Fibroblast of skin of left quadriceps (primary cell): Measurements from ENCODE around the gene ZNF546.
"Not testable (repeated sequence)": the region's sequence is repeated elsewhere in the genome, so short reads cannot be mapped to it uniquely, and the experiment has no call there.

Experiments
- DNase-seq, 2 experiments: peaks; one replicate each; pipeline ENCODE4 v3.0.0-alpha.2; 2013; ENCODE audit warnings: low read depth in 2 of 2

ZNF546 gene

DNA sequence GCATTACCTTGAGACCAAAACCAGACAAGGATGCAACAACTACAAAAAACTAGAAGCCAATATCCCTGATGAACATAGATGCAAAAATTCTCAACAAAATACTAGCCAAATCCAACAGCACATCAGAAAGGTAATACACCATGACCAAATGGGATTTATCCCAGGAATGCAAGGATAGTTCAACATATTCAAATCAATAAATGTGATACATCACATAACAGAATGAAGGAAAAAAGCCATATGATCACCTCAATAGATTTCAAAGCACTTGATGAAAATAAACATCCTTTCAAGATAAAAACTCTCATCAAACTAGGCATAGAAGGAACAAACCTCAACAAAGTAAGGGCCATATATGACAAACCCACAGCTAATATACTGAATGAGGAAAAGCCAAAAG is 10.2 kb upstream of the ZNF546 start:
- DNase-seq: no peak

DNA sequence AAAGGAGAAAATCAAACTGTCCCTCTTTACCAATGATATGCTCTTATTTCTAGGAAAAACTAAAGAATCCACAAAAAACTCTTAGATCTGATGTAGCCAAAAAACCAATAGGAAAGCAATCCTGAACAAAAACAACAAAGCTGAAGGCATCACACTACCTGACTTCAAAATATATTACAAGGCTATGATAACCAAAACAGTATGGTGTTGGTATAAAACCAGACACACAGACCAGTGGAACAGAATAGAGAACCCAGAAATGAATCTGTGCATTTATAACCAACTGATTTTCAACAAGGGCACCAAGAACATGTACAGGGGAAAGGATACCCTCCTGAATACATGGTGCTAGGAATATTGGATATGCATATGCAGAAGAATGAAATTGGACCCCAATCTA is 9.7 kb upstream of the ZNF546 start:
- DNase-seq: no peak

DNA sequence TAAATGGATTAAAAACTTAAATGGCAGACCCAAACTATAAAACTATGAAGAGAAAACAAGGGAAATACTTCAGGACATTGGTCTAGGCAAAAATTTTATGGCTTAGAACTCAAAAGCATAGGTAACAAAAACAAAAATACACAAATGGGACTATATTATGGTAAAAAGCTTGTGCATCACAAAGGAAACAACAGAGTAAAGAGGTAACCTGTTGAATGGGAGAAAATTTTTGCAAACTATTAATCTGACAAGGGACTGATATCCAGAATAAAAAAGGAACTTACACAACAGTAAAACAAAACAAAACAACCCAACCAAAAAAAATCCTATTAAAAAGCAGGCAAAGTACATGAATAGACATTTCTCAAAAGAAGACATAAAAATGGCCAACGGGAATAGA is 9.3 kb upstream of the ZNF546 start:
- no peak for DNase-seq

DNA sequence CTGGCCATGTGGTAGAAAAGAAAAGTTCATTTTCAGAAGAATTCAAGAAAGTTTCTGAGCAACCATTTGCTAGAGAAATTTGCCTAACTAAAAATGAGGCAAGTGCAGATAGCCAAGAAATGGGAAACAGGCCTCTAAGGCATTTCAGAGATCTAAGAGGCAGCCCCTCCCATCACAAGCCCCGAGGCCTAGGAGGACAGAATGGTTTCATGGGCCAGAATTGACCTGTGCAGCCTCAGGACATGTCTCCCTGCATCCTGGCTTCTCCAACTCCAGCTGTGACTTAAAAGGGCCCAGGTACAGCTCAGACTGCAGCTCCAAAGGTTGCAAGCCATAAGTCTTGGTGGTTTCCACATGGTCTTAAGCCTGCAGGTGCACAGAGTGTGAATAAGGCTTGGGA is 3.3 kb upstream of the ZNF546 start:
- DNase-seq: no peak

DNA sequence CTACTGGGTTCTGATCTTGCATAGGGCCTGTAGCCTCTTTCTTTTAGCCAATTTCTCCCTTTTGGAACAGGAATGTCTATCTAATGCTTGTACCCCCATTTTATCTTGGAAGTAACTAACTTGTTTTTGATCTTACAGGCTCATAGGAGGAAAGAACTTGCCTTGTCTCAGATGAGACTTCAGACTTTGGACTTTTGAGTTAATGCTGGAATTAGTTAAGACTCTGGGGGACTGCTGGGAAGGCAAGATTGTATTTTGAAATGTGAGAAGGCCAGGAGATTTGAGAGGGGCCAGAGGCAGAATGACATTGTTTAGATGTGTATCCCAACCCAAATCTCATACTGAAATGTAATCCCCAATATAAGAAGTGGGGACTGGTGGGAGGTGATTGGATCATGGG is 2.5 kb upstream of the ZNF546 start:
- DNase-seq: no peak

DNA sequence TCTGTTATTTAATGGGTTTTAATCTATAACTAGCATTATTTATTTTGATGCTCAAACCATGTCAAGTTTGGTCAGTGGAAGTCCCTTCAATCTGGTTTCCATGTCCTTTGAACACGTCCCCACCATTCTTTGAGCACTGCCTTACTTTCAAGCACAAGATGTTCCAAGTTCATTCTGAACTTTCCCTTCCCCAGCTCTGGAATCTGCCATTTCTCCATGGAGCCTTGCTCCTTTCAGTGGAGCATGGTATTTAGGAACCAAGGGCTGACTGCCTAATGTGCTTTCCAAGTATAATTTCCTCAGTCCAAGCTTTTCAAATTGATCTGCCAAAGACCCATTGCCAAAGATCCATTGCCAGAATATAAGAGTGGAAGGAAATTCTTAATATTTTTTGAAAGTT is 1.1 kb upstream of the ZNF546 start:
- DNase-seq: no peak

DNA sequence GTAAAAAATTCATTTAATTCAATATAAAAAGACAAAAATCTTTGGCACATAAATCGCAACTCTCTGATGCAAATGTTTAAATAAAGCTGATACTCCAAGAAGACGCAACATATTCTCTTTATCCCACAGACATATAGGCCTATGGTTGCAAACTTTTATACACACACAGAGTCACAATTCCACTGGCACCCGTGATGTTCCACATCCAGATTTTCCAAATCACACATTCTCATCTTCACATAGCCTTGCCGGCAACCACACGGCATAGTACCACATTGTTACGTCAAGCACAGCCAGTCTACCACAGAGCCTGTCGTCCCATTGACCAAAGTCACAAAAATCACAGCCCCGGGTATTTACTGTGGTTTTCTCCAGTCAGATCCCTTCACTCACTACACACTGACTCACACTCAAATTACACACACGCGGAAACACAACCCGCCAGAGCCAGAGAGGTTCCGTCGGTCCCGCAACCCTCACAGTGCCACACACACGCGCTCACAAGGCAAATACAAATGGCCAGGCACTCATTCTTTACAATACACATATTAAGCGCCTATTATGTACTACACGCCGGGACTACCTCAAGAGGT is 546 bp upstream of the ZNF546 start:
- peak; percentile 8 to 12 for DNase-seq

DNA sequence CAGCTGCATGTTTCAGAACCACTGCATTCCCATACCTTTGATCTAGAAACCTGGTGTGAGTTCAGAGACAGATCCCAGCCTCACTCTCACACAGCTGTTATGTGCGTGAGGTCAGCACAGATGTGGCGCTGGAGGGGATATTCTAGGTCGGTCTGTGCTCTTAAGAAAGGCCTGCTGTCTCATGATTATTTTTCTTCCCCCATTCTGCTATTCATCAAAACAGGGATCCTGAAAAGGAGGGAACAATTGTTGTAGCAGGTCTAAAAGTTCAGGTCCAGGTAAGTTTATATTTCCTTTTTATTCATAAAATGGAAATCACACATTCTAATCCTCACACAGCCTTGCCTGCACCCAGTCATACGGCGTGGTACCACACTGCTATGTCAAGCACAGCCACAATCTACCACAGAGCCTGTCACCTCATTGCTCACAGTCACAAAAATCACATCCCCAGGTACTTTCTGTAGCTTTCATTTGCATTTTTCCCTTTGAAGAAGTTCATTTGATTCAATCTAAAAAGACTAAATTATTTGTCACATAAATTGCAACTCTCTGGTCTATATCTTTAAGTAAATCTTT is 867 bp downstream of the ZNF546 start:
- DNase-seq: no peak

DNA sequence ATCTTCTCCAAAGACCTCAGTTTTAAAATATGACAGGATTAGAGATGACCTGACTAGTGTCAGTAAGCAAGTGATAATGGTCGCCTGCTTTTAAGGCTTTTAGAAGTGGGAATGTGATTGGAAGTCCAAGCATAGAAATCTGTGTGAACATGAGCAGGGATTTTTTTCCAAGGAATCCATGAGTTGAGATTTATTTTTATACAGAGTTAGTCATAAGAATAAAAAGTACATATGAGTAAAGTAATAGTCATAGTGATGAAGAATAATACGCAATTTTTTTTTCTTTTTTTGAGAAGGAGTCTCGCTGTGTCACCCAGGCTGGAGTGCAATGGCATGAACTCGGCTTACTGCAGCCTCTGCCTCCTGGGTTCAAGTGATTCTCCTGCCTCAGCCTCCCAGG is 1.6 kb downstream of the ZNF546 start:
- DNase-seq: no peak

DNA sequence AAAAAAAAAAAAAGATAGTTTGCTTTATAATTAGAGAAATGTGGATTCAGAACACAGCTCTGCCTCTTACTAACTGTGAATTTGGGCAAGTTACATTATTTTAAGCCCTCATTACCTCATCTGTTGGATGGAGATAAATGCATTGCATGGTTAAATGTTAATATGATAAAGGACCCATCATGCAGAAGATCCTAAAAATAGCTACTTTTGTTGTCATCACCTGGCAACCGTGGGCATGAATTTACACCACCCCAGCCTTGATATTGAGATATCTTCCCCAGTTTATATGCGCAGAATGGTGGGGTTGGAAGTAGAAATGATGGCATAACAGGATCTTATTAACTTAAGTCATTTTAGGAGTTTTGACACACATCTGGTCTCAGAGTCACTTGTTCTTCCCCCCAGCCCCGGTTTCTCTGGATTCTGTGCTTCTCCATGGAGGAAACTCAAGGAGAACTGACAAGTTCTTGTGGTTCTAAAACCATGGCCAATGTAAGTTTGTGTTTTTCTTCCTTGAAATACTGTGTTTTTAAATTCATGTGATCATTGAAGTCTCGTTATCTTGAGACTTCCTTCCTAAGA is 8.9 kb downstream of the ZNF546 start:
- DNase-seq: no peak

DNA sequence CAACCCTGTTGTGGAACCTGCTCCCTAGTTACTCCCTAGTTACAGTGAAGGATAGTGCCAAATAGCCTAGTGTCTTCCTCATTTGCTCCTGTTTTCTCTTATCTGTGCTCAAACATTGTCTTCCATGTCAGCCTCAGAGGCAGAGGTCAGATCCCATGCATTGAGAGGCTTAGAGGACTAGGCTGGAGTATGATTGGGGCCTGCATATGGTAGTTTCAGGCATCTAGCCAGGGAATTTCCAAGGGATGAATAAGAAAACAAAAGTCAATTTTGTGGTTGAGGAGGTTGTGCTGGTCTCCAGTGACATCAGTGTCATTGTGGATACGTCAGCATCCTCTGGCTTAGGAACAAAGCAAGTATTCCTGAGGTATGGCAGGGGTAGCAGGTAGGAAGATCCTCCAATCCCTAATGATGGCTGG is 9.4 kb downstream of the ZNF546 start:
- peak; percentile 11 to 17 for DNase-seq

DNA sequence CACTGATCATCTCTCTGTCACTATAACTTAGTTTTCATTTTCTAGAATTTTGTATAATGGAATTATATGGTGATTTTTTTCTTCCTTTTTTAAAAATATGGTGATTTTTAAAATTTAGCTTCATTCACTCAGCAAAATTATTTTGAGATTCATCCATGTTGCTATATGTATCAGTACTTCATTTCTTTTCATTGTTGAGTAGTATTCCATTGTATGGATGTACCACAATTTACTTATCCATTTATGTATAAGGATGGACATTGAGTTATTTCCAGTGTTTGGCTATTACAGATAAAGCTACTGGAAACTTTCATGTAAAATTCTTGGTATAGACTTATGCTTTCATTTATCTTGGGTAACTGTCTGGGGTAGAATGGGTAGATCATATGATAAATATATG is 12.8 kb downstream of the ZNF546 start:
- DNase-seq: no peak

DNA sequence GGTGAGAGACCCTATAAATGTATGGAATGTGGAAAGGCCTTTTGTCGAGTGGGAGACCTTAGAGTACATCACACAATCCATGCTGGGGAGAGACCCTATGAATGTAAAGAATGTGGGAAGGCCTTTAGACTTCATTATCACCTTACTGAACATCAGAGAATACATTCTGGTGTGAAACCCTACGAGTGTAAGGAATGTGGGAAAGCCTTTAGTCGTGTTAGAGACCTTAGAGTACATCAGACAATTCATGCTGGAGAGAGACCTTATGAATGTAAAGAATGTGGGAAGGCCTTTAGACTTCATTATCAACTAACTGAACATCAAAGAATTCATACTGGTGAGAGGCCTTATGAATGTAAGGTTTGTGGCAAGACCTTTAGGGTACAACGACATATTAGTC is 17.1 kb downstream of the ZNF546 start:
- DNase-seq: no peak

DNA sequence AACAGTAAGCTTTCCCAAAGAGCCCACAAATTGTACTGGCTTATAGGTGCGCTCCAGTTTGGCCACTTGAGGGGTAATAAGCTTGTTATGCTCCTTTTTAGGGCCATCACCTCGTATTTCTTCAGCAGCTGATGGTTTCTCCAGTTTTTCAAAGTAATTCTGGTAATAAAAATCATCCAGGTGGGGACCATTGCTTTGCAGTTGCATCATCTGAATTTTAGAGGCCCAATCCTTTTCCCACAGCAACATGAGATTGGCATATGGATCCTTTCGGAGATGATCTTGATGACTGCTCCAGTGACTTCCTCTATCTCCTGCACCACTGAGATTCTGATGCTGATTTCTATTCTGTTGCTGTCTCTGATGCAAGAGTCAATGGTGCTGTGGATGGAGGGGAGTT is 27.1 kb downstream of the ZNF546 start:
- no peak for DNase-seq

DNA sequence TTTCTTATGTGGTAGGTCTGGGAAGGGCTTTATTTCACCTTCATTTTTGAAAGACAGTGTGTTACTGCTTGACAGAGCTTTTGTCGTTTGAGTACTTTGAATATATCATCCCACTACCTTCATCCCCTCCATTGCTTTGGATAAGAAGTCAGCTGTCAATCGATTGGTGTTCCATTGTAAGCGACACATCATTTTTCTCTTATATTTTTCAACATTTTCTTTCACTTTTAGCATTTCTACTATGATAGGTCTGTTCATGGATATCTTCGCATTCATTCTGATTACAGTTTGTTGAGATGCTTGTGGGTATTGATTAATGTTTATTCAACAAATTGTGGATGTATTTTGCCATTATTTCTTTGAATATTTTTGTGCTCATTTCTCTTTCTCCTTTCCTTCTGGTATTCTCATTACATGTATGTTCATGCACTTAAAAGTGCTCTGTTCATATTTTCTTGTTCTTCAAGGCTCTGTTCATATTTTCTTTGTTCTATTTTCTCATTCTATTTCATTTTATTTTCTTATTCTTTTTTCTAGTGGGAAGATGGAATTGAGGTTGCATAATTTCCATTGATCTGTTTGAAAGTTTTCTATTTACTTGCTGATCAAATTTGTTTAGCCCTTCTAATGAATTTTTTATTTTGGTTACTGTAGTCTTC is 29.2 kb downstream of the ZNF546 start:
- no peak for DNase-seq

DNA sequence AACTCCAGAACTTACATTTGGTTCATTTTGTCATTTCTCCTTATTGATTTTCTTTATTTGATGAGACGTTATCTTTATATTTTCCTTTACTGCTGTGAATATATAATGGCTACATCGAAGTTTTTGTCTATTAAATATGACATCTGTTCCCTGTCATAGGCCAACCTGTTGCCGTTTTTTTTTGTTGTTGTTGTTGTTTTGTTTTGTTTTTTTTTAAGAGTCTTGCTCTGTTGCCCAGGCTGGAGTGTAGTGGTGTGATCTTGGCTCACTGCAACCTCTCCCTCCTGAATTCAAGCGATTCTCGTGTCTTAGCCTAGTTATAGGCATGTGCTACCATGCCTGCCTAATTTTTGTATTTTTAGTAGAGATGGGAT is 29.7 kb downstream of the ZNF546 start:
- no peak for DNase-seq

DNA sequence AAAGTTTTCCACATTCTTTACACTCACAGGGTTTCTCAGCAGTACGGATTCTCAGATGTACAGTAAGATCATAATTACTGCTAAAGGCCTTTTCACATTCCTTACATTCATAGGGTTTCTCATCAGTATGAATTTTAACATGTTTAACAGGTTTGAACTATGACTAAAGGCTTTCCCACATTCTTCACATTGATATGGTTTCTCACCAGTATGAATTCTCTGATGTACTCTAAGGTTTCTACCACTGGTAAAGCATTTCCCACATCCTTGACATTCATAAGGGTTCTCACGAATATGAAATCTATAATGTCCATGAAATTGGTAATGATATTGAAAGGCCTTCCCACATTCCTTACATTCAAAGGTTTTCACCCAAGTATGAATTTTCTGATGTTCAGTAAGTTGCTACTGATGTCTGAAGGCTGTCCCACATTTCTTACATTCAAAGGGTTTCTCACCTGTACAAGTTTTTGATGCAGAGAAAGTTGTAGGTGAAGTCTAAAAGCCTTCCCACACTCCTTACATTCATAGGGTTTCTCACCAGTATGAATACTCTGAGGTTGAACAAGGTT is 37.2 kb downstream of the ZNF546 start:
- no peak for DNase-seq

DNA sequence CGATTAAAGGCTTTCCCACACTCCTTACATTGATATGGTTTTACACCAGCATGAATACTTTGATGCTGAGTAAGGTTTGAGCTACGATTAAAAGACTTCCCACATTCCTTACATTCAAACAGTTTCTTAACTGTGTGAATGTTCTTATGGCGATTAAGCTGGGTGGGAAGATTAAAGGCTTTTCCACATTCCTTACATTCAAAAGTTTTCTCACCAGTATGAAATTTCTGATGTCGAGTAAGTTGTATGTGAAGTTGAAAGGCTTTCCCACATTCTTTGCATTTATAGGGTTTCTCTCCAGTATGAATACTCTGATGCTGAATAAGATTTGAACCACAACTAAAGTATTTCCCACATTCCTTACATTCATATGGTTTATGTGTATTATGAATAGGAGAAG is 39.1 kb downstream of the ZNF546 start:
- no peak for DNase-seq

DNA sequence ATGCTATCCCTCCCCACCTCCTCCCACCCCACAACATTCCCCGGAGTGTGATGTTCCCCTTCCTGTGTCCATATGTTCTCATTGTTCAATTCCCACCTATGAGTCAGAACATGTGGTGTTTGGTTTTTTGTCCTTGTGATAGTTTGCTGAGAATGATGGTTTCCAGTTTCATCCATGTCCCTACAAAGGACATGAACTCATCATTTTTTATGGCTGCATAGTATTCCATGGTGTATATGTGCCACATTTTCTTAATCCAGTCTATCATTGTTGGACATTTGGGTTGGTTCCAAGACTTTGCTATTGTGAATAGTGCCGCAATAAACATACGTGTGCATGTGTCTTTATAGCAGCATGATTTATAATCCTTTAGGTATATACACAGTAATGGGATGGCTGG is 41.2 kb downstream of the ZNF546 start:
- not testable (repeated sequence) for DNase-seq

DNA sequence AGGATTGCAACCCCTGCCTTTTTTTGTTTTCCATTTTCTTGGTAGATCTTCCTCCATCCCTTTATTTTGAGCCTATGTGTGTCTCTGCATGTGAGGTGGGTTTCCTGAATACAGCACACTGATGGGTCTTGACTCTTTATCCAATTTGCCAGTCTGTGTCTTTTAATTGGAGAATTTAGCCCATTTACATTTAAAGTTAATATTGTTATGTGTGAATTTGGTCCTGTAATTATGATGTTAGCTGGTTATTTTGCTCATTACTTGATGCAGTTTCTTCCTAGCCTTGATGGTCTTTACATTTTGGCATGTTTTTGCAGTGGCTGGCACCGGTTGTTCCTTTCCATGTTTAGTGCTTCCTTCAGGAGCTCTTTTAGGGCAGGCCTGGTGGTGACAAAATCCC is 44.9 kb downstream of the ZNF546 start:
- not testable (repeated sequence) for DNase-seq

DNA sequence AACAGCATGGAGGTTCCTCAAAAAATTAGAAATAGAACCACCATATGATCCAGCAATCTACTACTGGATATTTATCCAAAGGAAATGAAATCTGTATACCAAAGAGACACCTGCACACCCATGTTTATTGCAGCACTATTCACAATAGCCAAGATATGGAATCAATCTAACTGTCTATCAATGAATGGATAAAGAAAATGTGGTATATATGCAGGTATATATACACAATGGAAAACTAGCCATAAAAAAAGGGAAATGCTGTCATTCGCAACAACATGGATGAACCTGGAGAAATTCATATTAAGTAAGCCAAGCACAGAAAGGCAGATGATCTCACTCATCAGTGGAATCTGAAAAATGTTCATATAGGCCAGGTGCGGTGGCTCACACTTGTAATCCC is 56.6 kb downstream of the ZNF546 start:
- DNase-seq: no peak

DNA sequence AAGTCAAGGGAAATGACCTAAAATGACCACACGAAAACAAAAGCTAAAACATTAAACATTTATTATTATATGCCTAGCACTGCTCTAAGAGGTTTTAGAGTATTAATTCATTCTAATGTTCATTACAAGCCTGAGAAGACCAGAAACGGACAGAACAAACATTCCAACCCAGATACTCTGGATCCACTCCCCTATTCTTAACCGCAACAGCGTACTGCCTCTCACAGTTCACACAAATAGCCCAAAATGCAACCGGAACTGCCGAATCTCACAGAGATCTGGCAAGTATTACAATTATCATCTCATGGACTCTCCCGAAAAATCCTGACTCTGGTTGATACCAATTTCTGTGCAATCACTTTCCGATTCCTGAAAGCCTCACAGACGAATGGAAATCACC is 57.8 kb downstream of the ZNF546 start:
- no peak for DNase-seq

DNA sequence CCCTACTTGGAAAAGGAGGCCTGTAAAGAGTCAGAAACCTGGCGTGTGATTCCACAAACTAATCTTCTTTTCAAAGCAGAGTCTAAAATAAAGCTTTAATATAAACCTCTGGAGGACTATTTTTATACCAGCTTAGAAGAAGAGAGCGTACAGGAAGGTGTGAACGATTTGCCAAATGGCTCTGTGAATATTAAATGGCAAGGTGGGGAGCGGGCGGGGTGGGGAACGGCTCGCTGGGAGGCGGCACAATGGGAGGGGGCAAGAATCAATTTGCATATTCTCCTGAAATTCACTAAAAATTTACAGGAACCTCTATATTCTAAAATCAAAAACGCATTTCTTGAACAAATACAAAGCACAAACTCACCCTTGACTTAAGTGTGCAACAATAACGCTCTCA is 58.2 kb downstream of the ZNF546 start:
- DNase-seq: no peak
